Measurements from ENCODE around the gene NME4. TPM values are rescaled to one million over a fixed set of nuclear protein-coding genes. Genes with fewer than 3 reads are reported as not detected.

Gene NME4
- total and polyA plus RNA-seq, 2 donors from 2014 or later, result 56.6 to 100 TPM

GRCh38 chr16:370443-370842 lies 26.6 kb upstream of the NME4 start, which contains the start of gene MRPL28:
Gene MRPL28, minus strand, starts transcription at chr16:370538. Its CDS starts 320 bp downstream, at chr16:370218.
- no peaks in the 10 kb centered on the region for H3K9me3 ChIP-seq (ENCODE audit: control insufficient read depth in 2 of 3, insufficient read depth in 1 of 3, low read length in 3 of 3)
- H3K4me3 ChIP-seq (ENCODE audit: low read length in 3 of 3), result peak within 1 kb of the TSS in 2 of 3 donors; percentile 24 to 56
- DNase-seq (peak; percentile 96 to 97 (median 97)), FAIRE-seq (peak; percentile 95)
- no peak within 1 kb of the TSS for H3K27ac ChIP-seq (ENCODE audit: low read depth in 2 of 2, low read length in 2 of 2)
- H3K27me3 ChIP-seq (ENCODE audit: control insufficient read depth, insufficient read depth, low read length), result no peaks in the 10 kb centered on the region
- intact Hi-C loops (cut with DNase I), result no loop called here
- peaks cover 0 to 18% (median 0%) of the 10 kb centered on the region in 3 donors for H3K36me3 ChIP-seq (ENCODE audit: control insufficient read depth in 2 of 3, insufficient read depth in 3 of 3, low read length in 3 of 3)
- TF ChIP-seq, protein P1, sequence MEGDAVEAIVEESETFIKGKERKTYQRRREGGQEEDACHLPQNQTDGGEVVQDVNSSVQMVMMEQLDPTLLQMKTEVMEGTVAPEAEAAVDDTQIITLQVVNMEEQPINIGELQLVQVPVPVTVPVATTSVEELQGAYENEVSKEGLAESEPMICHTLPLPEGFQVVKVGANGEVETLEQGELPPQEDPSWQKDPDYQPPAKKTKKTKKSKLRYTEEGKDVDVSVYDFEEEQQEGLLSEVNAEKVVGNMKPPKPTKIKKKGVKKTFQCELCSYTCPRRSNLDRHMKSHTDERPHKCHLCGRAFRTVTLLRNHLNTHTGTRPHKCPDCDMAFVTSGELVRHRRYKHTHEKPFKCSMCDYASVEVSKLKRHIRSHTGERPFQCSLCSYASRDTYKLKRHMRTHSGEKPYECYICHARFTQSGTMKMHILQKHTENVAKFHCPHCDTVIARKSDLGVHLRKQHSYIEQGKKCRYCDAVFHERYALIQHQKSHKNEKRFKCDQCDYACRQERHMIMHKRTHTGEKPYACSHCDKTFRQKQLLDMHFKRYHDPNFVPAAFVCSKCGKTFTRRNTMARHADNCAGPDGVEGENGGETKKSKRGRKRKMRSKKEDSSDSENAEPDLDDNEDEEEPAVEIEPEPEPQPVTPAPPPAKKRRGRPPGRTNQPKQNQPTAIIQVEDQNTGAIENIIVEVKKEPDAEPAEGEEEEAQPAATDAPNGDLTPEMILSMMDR (IDR thresholded peaks at IDR 0.05; ENCODE audit: borderline replicate concordance, extremely low read depth, insufficient read depth), result no peak
- H3K4me1 ChIP-seq (ENCODE audit: control insufficient read depth in 2 of 3, insufficient read depth in 2 of 3, low read depth in 1 of 3, low read length in 3 of 3), result peaks cover 0 to 9% (median 0%) of the 10 kb centered on the region in 3 donors
- peak within 1 kb of the TSS in 2 of 3 donors; percentile 34 to 43 for H3K9ac ChIP-seq (ENCODE audit: low read length in 3 of 3)

GRCh38 chr16:370979-371514 lies 26.0 kb upstream of the NME4 start:
- intact Hi-C loops (cut with DNase I), result no loop called here
- Histone ChIP-seq H3K9ac (ENCODE audit: low read length in 3 of 3) (peak overlapping the region in 2 of 3 donors; percentile 34 to 43), H3K4me1 (ENCODE audit: control insufficient read depth in 2 of 3, insufficient read depth in 2 of 3, low read depth in 1 of 3, low read length in 3 of 3) (peaks cover 0 to 9% (median 0%) of the 10 kb centered on the region in 3 donors), H3K36me3 (ENCODE audit: control insufficient read depth in 2 of 3, insufficient read depth in 3 of 3, low read length in 3 of 3) (peaks cover 0 to 18% (median 0%) of the 10 kb centered on the region in 3 donors), H3K27me3 (ENCODE audit: control insufficient read depth, insufficient read depth, low read length) (no peaks in the 10 kb centered on the region), H3K9me3 (ENCODE audit: control insufficient read depth in 2 of 3, insufficient read depth in 1 of 3, low read length in 3 of 3) (no peaks in the 10 kb centered on the region), H3K4me3 (ENCODE audit: low read length in 3 of 3) (no peak overlapping the region), H3K27ac (ENCODE audit: low read depth in 2 of 2, low read length in 2 of 2) (no peak overlapping the region)
- DNase-seq, result peak in 2 of 5 donors; percentile 70 to 82
- TF ChIP-seq, protein P1 (IDR thresholded peaks at IDR 0.05; ENCODE audit: borderline replicate concordance, extremely low read depth, insufficient read depth), result no peak
- no peak for FAIRE-seq

DNA sequence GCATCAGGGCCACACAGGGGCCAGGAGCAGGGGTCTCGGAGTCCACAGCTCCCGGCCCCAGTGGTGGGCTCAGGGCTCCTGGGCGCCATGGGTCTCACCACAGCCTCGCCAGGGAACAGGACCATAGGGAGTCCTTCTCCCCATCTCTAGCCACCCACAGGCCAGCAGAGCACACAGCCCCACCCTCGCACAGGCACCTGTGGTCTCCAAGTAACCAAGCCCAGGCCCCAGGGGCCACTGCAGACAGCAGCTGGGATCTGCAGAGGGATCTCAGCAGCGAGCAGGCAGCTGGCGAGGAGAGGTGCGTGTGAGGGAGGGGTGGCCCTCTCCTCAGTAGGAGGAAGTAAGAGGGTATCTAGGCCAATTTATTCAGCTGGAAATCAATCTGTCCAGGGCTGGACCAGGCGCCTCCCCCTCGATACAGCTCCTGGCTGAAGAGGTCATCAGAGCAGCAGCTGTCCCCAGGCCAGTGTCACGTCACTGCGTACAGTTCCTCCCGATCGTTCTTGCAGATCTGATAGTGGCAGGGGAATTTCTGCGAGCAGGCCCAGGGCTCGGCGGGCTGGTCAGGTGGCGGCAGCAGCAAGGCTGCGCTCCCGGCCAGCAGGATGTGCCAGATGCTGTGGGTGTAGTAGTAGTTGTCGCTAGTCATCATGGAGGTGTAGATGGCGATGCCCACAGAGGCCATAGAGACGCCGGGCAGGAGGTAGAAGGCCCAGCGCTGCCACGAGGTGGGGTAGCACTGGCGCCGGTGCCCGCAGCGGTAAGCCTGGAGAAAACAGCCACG lies 25.3 kb upstream of the NME4 start:
- no peak overlapping the region for H3K9ac ChIP-seq (ENCODE audit: low read length in 3 of 3)
- DNase-seq, result peak in 1 of 5 donors; percentile 73
- H3K4me3 ChIP-seq (ENCODE audit: low read length in 3 of 3), result no peak overlapping the region
- intact Hi-C loops (cut with DNase I), result no loop called here
- H3K27me3 ChIP-seq (ENCODE audit: control insufficient read depth, insufficient read depth, low read length), result no peaks in the 10 kb centered on the region
- H3K27ac ChIP-seq (ENCODE audit: low read depth in 2 of 2, low read length in 2 of 2), result no peak overlapping the region
- FAIRE-seq, result no peak
- peaks cover 0 to 9% (median 0%) of the 10 kb centered on the region in 3 donors for H3K4me1 ChIP-seq (ENCODE audit: control insufficient read depth in 2 of 3, insufficient read depth in 2 of 3, low read depth in 1 of 3, low read length in 3 of 3)
- TF ChIP-seq, protein P1 (IDR thresholded peaks at IDR 0.05; ENCODE audit: borderline replicate concordance, extremely low read depth, insufficient read depth), result no peak
- H3K9me3 ChIP-seq (ENCODE audit: control insufficient read depth in 2 of 3, insufficient read depth in 1 of 3, low read length in 3 of 3), result no peaks in the 10 kb centered on the region
- peaks cover 0 to 18% (median 2%) of the 10 kb centered on the region in 3 donors for H3K36me3 ChIP-seq (ENCODE audit: control insufficient read depth in 2 of 3, insufficient read depth in 3 of 3, low read length in 3 of 3)

All from kidney (tissue), 14 donors.